ENCODE data around the gene ELF4.

ELF4 gene

GRCh38 chrX:130047416-130047815 lies 62.9 kb downstream of the ELF4 start:
- no peak overlapping the region for H3K4me3 ChIP-seq (replicated peaks; ENCODE audit: low read depth, low read length)
- DNase-seq (ENCODE audit: low read depth) = no peak
- TF ChIP-seq CTCF (IDR thresholded peaks at IDR 0.05; ENCODE audit: low read length, missing control alignments) = no peak

GRCh38 chrX:130039847-130040246 lies 70.5 kb downstream of the ELF4 start:
- H3K4me3 ChIP-seq (replicated peaks; ENCODE audit: low read depth, low read length) = no peak overlapping the region
- no peak for TF ChIP-seq CTCF (IDR thresholded peaks at IDR 0.05; ENCODE audit: low read length, missing control alignments)
- DNase-seq (ENCODE audit: low read depth) = no peak

GRCh38 chrX:130034178-130034577 lies 76.1 kb downstream of the ELF4 start:
- no peak for TF ChIP-seq CTCF (IDR thresholded peaks at IDR 0.05; ENCODE audit: low read length, missing control alignments)
- DNase-seq (ENCODE audit: low read depth) = no peak
- H3K4me3 ChIP-seq (replicated peaks; ENCODE audit: low read depth, low read length) = no peak overlapping the region

GRCh38 chrX:130032552-130032951 lies 77.7 kb downstream of the ELF4 start:
- TF ChIP-seq CTCF (IDR thresholded peaks at IDR 0.05; ENCODE audit: low read length, missing control alignments) = no peak
- no peak for DNase-seq (ENCODE audit: low read depth)
- H3K4me3 ChIP-seq (replicated peaks; ENCODE audit: low read depth, low read length) = no peak overlapping the region

- no peak overlapping the region for H3K4me3 ChIP-seq (replicated peaks; ENCODE audit: low read depth, low read length)
- no peak for TF ChIP-seq CTCF (IDR thresholded peaks at IDR 0.05; ENCODE audit: low read length, missing control alignments)
- DNase-seq (ENCODE audit: low read depth) = no peak
These were observed 79.5 kb downstream of the ELF4 start for GRCh38 chrX:130030826-130031225.

- H3K4me3 ChIP-seq (replicated peaks; ENCODE audit: low read depth, low read length) = no peak overlapping the region
- TF ChIP-seq CTCF (IDR thresholded peaks at IDR 0.05; ENCODE audit: low read length, missing control alignments) = peak; percentile 65
- peak; percentile 60 for DNase-seq (ENCODE audit: low read depth)
These were observed 82.1 kb downstream of the ELF4 start for GRCh38 chrX:130028196-130028595.

- H3K4me3 ChIP-seq (replicated peaks; ENCODE audit: low read depth, low read length) = no peak overlapping the region
- TF ChIP-seq CTCF (IDR thresholded peaks at IDR 0.05; ENCODE audit: low read length, missing control alignments) = no peak
- no peak for DNase-seq (ENCODE audit: low read depth)
These were observed 82.7 kb downstream of the ELF4 start for GRCh38 chrX:130027569-130027968.

Measured in fibroblast of pulmonary artery (primary cell).